ENCODE data around the gene CLEC16A.
A peak's percentile ranks its signal among the peaks of the same experiment; 100 is the strongest.

Gene CLEC16A

GRCh38 chr16:10961231-10961630 lies 16.9 kb downstream of the CLEC16A start:
- TF ChIP-seq GATA1 (IDR thresholded peaks at IDR 0.05; ENCODE audit: low read depth, low read length) = no peak
- TF ChIP-seq POLR2A (IDR thresholded peaks at IDR 0.05; ENCODE audit: low read length) = peak; percentile 47
- peak in 1 of 2 experiments; percentile 27 for DNase-seq

GRCh38 chr16:10964039-10964890 lies 19.9 kb downstream of the CLEC16A start:
- TF ChIP-seq GATA1 (IDR thresholded peaks at IDR 0.05; ENCODE audit: low read depth, low read length) (no peak), POLR2A (IDR thresholded peaks at IDR 0.05; ENCODE audit: low read length) (no peak)
- DNase-seq = peak; percentile 82 to 92

GRCh38 chr16:10964891-10965326 lies 20.5 kb downstream of the CLEC16A start:
- no peak for DNase-seq
- TF ChIP-seq GATA1 (IDR thresholded peaks at IDR 0.05; ENCODE audit: low read depth, low read length) = no peak
- no peak for TF ChIP-seq POLR2A (IDR thresholded peaks at IDR 0.05; ENCODE audit: low read length)

- DNase-seq = peak; percentile 87 to 88
Observed at GRCh38 chr16:10965440-10966061, 21.2 kb downstream of the CLEC16A start.

GRCh38 chr16:10966129-10966528 lies 21.8 kb downstream of the CLEC16A start:
- DNase-seq = peak; percentile 87 to 90
- TF ChIP-seq GATA1 (IDR thresholded peaks at IDR 0.05; ENCODE audit: low read depth, low read length) (no peak), POLR2A (IDR thresholded peaks at IDR 0.05; ENCODE audit: low read length) (no peak)

More at GRCh38 chr16:10965440-10966061, 21.2 kb downstream of the CLEC16A start:
- TF ChIP-seq GATA1 (IDR thresholded peaks at IDR 0.05; ENCODE audit: low read depth, low read length) = no peak
- TF ChIP-seq POLR2A (IDR thresholded peaks at IDR 0.05; ENCODE audit: low read length) = no peak

GRCh38 chr16:10966559-10966958 lies 22.2 kb downstream of the CLEC16A start:
- peak in 1 of 2 experiments; percentile 60 for DNase-seq
- peak; percentile 52 for TF ChIP-seq POLR2A (IDR thresholded peaks at IDR 0.05; ENCODE audit: low read length)

- TF ChIP-seq POLR2A (IDR thresholded peaks at IDR 0.05; ENCODE audit: low read length) (no peak), GATA1 (IDR thresholded peaks at IDR 0.05; ENCODE audit: low read depth, low read length) (no peak)
- no peak for DNase-seq
Observed at GRCh38 chr16:10967986-10968385, 23.6 kb downstream of the CLEC16A start.

GRCh38 chr16:10968498-10968897 lies 24.1 kb downstream of the CLEC16A start:
- no peak for DNase-seq
- TF ChIP-seq POLR2A (IDR thresholded peaks at IDR 0.05; ENCODE audit: low read length) (no peak), GATA1 (IDR thresholded peaks at IDR 0.05; ENCODE audit: low read depth, low read length) (no peak)

GRCh38 chr16:10969615-10970014 lies 25.3 kb downstream of the CLEC16A start:
- no peak for TF ChIP-seq POLR2A (IDR thresholded peaks at IDR 0.05; ENCODE audit: low read length)
- no peak for DNase-seq

GRCh38 chr16:10970065-10970464 lies 25.7 kb downstream of the CLEC16A start:
- TF ChIP-seq POLR2A (IDR thresholded peaks at IDR 0.05; ENCODE audit: low read length) (no peak), GATA1 (IDR thresholded peaks at IDR 0.05; ENCODE audit: low read depth, low read length) (no peak)
- DNase-seq = no peak

GRCh38 chr16:10971560-10971961 lies 27.2 kb downstream of the CLEC16A start:
- TF ChIP-seq POLR2A (IDR thresholded peaks at IDR 0.05; ENCODE audit: low read length) (no peak), GATA1 (IDR thresholded peaks at IDR 0.05; ENCODE audit: low read depth, low read length) (no peak)
- peak; percentile 81 to 89 for DNase-seq

GRCh38 chr16:10972108-10972818 lies 27.9 kb downstream of the CLEC16A start:
- TF ChIP-seq GATA1 (IDR thresholded peaks at IDR 0.05; ENCODE audit: low read depth, low read length) (peak; percentile 81), POLR2A (IDR thresholded peaks at IDR 0.05; ENCODE audit: low read length) (peak; percentile 17)
- peak; percentile 93 to 98 for DNase-seq

- TF ChIP-seq POLR2A (IDR thresholded peaks at IDR 0.05; ENCODE audit: low read length) (no peak), GATA1 (IDR thresholded peaks at IDR 0.05; ENCODE audit: low read depth, low read length) (no peak)
- DNase-seq = peak; percentile 37 to 52
Observed at GRCh38 chr16:10972819-10973464, 28.6 kb downstream of the CLEC16A start.

GRCh38 chr16:10976634-10977033 lies 32.3 kb downstream of the CLEC16A start:
- TF ChIP-seq POLR2A (IDR thresholded peaks at IDR 0.05; ENCODE audit: low read length) = no peak
- no peak for TF ChIP-seq GATA1 (IDR thresholded peaks at IDR 0.05; ENCODE audit: low read depth, low read length)

More at GRCh38 chr16:10976634-10977033, 32.3 kb downstream of the CLEC16A start:
- no peak for DNase-seq
